Duodenal mucosa (tissue), 2 donors: ENCODE results near the gene CCDC88B.

Experiments used
- H3K27ac ChIP-seq: one replicate; pipeline ENCODE4 v1.7.0; 2013; ENCODE audit warnings: low read depth, low read length
- H3K27me3 ChIP-seq, 2 donors: one replicate each; pipeline ENCODE4 v1.7.0; 2013; ENCODE audit warnings: low read length in 2 of 2, control low read depth in 1 of 2; ENCODE audit not compliant: insufficient read depth in 2 of 2, control insufficient read depth in 1 of 2
- H3K36me3 ChIP-seq, 2 donors: one replicate each; pipeline ENCODE4 v1.7.0; 2013; ENCODE audit warnings: low read length in 2 of 2, control low read depth in 1 of 2; ENCODE audit not compliant: insufficient read depth in 2 of 2, control insufficient read depth in 1 of 2
- H3K4me1 ChIP-seq, 2 donors: one replicate each; pipeline ENCODE4 v1.7.0; 2013; ENCODE audit warnings: low read length in 2 of 2, control low read depth in 1 of 2; ENCODE audit not compliant: insufficient read depth in 2 of 2, control insufficient read depth in 1 of 2
- H3K4me3 ChIP-seq, 2 donors: one replicate each; pipeline ENCODE4 v1.7.0; 2013; ENCODE audit warnings: low read length in 2 of 2, low read depth in 1 of 2
- H3K9ac ChIP-seq, 2 donors: one replicate each; pipeline ENCODE4 v1.7.0; 2013; ENCODE audit warnings: low read length in 2 of 2, low read depth in 1 of 2
- H3K9me3 ChIP-seq, 2 donors: one replicate each; pipeline ENCODE4 v1.7.0; 2013; ENCODE audit warnings: low read length in 2 of 2, control low read depth in 1 of 2; ENCODE audit not compliant: control insufficient read depth in 1 of 2

CCDC88B gene

DNA sequence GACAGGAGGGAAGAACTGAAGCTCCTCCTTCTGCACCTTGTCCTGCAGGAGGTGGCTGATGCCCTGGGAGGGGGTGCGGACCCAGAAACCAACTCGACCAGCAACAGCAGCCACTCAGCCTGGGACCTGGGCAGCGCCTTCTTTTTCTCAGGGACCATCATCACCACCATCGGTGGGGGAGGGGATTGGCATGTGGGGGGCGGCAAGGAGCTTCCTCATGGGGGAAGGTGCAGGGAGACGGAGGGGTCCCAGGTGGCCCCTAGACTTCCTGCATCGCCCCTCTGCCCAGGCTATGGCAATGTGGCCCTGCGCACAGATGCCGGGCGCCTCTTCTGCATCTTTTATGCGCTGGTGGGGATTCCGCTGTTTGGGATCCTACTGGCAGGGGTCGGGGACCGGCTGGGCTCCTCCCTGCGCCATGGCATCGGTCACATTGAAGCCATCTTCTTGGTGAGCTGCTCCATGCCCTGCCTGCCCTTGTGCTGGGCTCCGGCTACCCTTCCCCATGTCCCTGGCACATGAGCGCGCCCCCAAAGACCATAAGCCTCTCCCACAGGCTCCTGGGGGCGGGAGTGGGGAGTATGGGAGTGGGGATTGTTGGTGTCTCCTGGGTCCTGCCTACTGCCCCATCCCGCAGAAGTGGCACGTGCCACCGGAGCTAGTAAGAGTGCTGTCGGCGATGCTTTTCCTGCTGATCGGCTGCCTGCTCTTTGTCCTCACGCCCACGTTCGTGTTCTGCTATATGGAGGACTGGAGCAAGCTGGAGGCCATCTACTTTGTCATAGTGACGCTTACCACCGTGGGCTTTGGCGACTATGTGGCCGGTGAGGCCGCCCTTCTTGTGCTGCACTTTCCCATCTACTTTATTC is 42.9 kb upstream of the CCDC88B start:
- Histone ChIP-seq H3K9me3 (no peaks in the 10 kb centered on the region), H3K4me1 (peaks cover 24 to 26% of the 10 kb centered on the region in 2 donors), H3K9ac (no peak overlapping the region), H3K27ac (no peak overlapping the region), H3K4me3 (no peak overlapping the region), H3K27me3 (peaks cover 65 to 70% of the 10 kb centered on the region in 2 donors), H3K36me3 (no peaks in the 10 kb centered on the region)

DNA sequence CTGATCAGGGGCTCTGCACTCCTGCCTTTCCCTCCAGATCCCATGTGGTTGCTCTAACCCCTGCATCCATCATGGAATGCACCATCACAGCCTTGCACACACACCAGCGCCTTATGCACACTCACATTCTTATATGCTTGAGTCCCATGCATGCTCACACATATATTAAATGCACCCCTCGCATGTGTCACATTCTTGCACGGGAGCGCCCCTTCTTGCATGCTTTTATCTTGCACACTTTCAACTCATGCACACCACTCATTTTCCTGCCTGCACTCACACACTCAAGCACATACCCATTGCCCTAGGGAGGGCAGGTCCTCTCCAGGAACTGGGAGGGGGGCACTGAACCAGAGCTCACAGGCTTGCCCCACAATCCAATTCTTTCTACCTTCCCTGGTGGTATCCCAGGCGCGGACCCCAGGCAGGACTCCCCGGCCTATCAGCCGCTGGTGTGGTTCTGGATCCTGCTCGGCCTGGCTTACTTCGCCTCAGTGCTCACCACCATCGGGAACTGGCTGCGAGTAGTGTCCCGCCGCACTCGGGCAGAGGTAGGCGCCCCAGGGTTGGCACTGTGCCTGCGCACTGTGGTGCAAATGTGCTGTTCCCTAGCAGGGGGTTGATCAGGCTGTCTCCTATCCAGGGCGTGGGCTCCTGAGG is 42.2 kb upstream of the CCDC88B start:
- Histone ChIP-seq H3K27ac (no peak overlapping the region), H3K36me3 (no peaks in the 10 kb centered on the region), H3K9me3 (no peaks in the 10 kb centered on the region), H3K9ac (no peak overlapping the region), H3K4me3 (no peak overlapping the region), H3K4me1 (peaks cover 21 to 24% of the 10 kb centered on the region in 2 donors), H3K27me3 (peaks cover 57 to 63% of the 10 kb centered on the region in 2 donors)

DNA sequence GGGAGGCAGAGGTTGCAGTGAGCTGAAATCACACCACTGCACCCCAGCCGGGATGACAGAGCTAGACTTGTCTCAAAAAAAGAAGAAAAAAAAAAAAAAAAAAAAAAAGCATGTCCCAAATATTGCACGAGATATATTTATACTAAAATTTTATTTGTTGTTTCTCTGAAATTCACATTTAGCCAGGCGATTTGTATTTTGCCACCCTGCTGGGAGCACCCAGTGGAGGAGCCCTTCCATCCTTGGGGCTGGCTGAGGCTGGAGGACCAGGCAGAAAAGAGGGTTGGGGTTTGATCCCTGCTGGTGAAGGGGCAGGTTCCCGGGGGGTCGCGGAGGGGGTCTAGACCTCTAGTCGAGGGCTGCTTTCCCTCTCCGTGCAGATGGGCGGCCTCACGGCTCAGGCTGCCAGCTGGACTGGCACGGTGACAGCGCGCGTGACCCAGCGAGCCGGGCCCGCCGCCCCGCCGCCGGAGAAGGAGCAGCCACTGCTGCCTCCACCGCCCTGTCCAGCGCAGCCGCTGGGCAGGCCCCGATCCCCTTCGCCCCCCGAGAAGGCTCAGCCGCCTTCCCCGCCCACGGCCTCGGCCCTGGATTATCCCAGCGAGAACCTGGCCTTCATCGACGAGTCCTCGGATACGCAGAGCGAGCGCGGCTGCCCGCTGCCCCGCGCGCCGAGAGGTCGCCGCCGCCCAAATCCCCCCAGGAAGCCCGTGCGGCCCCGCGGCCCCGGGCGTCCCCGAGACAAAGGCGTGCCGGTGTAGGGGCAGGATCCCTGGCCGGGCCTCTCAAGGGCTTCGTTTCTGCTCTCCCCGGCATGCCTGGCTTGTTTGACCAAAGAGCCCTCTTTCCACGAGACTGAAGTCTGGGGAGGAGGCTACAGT is 40.8 kb upstream of the CCDC88B start:
- H3K36me3 ChIP-seq, result no peaks in the 10 kb centered on the region
- H3K9ac ChIP-seq, result peak overlapping the region in 1 of 2 donors; percentile 12
- peaks cover 50 to 56% of the 10 kb centered on the region in 2 donors for H3K27me3 ChIP-seq
- no peaks in the 10 kb centered on the region for H3K9me3 ChIP-seq
- H3K27ac ChIP-seq, result no peak overlapping the region
- peak overlapping the region in 1 of 2 donors; percentile 56 for H3K4me3 ChIP-seq
- peaks cover 26 to 31% of the 10 kb centered on the region in 2 donors for H3K4me1 ChIP-seq

DNA sequence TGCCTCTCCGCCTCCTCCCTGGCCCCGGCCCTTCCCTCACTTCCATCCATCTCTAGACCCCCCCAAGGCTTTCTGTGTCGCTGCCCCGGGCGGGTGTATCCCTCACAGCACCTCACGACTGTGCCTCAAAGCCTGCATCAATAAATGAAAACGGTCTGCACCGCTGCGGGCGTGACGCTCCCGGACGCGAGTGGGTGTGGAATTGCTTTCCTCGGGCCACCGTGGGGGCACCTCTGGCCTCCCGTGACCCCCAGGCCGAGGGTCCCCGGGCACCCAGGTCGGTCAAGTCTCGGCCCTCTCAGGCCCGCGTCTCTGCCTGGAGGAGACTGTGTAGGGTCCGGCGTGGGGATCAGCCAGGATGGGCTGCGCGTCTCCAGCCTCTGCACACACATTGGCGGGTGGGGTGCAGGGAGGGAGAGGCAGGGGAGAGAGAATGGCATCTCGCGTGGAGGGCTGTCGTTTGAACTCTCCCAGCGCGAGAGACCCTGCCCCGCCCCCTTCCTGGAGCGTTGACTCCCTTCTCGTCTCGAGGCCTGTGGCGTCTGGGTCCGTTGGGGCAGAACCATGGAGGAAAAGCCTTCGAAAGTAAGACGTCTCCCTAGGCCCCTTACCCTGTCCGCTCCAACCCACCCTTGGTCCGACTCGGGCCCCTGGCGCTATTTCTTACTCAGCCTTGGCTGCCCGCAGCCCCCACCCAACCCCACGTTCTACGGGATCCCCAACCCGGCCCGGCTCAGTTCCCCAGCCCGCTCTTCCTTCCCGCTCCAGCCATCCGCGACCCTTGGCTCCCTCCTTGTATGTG is 40.0 kb upstream of the CCDC88B start, which contains the start of gene CATSPERZ:
CATSPERZ (plus strand) TSS at position 512 of the 802 bp plus-strand sequence; CDS start at position 565, 53 bp downstream.
- H3K36me3 ChIP-seq, result no peaks in the 10 kb centered on the region
- H3K9me3 ChIP-seq, result no peaks in the 10 kb centered on the region
- peak within 1 kb of the TSS; percentile 40 to 56 for H3K4me3 ChIP-seq
- no peak within 1 kb of the TSS for H3K27ac ChIP-seq
- H3K9ac ChIP-seq, result peak within 1 kb of the TSS in 1 of 2 donors; percentile 44
- H3K4me1 ChIP-seq, result peaks cover 30 to 32% of the 10 kb centered on the region in 2 donors
- H3K27me3 ChIP-seq, result peaks cover 44 to 50% of the 10 kb centered on the region in 2 donors

DNA sequence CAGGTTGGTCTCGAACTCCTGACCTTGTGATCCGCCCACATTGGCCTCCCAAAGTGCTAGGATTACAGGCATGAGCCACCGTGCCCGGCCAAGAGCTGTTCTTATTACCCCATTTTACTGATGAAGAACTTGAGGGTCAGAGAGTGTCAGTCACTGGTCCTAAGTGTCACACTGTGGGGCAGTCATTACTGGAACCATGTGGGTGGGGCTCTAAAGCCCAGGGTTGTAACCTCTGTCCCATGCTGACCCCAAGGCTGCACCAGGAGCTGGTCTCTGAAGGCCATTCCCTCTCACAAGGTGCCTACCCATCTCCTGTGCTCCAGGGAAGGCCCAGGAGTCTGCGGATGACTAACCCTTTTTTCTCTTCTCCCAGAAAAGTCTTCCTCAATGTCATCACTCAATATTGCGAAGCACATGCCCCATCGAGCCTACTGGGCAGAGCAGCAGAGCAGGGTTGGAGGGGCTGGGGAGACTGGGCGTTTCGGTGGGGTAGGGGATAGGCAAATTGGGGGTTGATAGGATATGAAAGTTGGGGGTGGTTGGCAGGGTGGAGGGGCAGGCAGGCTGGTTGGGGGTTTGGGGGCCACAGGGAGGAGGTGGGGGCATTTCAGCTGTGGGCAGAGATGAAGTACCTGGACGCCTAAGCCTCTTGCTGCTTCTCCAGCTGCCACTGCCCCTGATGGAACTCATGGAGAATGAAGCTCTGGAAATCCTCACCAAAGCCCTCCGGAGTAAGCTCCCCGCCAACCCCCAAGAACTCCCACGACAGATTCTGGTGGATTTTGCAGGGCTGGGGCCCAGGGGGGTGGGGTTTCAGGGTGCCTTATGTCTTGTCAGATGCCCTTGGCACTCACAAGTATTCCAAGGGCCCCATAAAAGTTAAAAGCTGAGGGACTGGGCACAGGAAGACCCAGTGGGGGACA is 36.6 kb upstream of the CCDC88B start:
- Histone ChIP-seq H3K4me3 (peak overlapping the region in 1 of 2 donors; percentile 70), H3K27me3 (peaks cover 16 to 21% of the 10 kb centered on the region in 2 donors), H3K9me3 (no peaks in the 10 kb centered on the region), H3K36me3 (peaks cover 0 to 12% of the 10 kb centered on the region in 2 donors), H3K27ac (no peak overlapping the region), H3K9ac (peak overlapping the region in 1 of 2 donors; percentile 86), H3K4me1 (peaks cover 33 to 47% of the 10 kb centered on the region in 2 donors)

DNA sequence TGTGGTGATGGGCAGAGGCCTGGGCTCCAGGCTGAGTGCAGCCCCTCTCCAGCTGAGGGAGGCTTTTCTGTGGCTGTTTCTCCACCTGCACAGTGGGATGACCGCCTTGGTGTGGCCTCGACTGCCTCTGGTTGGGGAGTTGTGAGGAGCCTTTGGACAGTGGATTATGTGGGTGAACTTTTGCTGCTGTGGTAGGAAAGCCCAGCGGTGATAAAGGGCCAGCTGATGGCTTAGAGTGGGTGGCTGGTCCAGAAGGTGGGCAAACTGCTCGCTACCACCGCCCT is 36.0 kb upstream of the CCDC88B start:
- H3K4me3 ChIP-seq, result peak overlapping the region; percentile 70 to 82
- H3K36me3 ChIP-seq, result peaks cover 0 to 12% of the 10 kb centered on the region in 2 donors
- H3K9me3 ChIP-seq, result no peaks in the 10 kb centered on the region
- H3K27ac ChIP-seq, result peak overlapping the region; percentile 92
- H3K27me3 ChIP-seq, result peaks cover 15 to 20% of the 10 kb centered on the region in 2 donors
- peak overlapping the region; percentile 83 to 86 for H3K9ac ChIP-seq
- peaks cover 33 to 46% of the 10 kb centered on the region in 2 donors for H3K4me1 ChIP-seq

DNA sequence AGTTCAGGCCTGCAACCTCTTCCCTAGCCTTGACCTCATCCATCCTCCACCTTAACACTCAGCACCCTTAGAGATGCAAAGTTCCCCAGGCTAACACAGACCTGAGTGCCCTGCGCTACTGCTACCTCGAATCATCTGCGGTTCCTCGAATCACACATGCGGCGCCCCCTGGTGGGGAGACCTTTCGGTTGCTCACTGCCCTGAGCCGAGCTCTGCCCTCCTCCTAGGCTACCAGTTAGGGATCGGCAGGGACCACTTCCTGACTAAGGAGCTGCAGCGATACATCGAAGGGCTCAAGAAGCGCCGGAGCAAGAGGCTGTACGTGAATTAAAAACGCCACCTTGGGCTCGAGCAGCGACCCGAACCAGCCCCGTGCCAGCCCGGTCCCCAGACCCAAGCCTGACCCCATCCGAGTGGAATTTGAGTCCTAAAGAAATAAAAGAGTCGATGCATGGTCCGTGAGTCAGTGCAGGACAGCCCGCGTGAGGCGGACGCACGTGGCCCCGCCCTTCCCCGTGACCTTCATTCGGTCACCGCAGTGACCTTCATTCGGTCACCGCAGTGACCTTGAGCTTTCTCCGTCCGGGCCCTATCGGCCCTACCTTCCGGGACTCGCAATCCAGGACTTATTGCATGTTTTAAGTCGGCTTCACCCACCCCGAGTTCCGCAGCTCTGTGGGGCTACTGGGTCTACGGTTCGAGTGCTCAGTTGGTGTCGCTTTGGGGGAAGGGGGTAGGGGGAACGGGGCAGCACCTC is 35.5 kb upstream of the CCDC88B start:
- Histone ChIP-seq H3K27ac (peak overlapping the region; percentile 92), H3K4me1 (peaks cover 28 to 41% of the 10 kb centered on the region in 2 donors), H3K9me3 (no peaks in the 10 kb centered on the region), H3K27me3 (peaks cover 14% of the 10 kb centered on the region in 2 donors), H3K4me3 (peak overlapping the region; percentile 70 to 82), H3K36me3 (peaks cover 0 to 12% of the 10 kb centered on the region in 2 donors), H3K9ac (peak overlapping the region; percentile 83 to 86)

DNA sequence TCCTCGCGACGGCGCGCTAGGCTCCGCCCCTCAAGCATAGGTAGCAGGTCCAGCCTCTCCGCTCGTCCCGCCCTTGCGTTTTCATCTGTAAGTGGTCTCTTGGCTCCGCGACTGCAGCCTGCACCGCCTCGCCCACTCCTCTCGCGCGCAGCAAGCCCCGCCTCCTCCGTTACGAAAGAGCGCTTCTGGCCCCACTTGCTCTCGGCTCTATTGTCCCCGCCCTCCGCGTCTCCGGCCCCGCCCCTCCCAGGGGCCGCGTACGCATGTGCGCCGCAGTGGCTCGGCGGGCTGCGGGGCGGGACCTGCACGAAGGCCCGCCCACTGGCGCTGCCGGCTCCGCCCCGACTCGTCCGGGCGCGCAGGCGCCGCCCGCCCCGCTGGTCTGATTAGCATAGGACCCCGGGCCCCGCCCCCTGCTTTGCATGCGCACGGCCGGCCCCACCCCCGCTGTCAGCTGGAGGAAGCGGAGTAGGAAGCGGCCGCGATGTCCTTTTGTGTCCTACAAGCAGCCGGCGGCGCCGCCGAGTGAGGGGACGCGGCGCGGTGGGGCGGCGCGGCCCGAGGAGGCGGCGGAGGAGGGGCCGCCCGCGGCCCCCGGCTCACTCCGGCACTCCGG is 34.8 kb upstream of the CCDC88B start, which contains the start of gene ESRRA:
ESRRA (plus strand) TSS at position 450 of the 616 bp plus-strand sequence. CDS start 1,656 bp downstream, outside the sequence.
- Histone ChIP-seq H3K9ac (peak within 1 kb of the TSS; percentile 83 to 99), H3K36me3 (peaks cover 0 to 12% of the 10 kb centered on the region in 2 donors), H3K9me3 (no peaks in the 10 kb centered on the region), H3K4me1 (peaks cover 21 to 34% of the 10 kb centered on the region in 2 donors), H3K27me3 (peaks cover 7% of the 10 kb centered on the region in 2 donors), H3K4me3 (peak within 1 kb of the TSS; percentile 75 to 83), H3K27ac (peak within 1 kb of the TSS; percentile 92)
